IPS DF 6.9 (cell line): ENCODE results near the gene MYO1G.

ENCODE experiments used
- DNase-seq: peaks from one replicate; pipeline ENCODE4 v3.0.0-alpha.2; 2013; ENCODE audit warnings: low read depth, low spot score
- H3K27ac ChIP-seq: one replicate; pipeline ENCODE4 v1.5.1; 2013; ENCODE audit warnings: low read length, control low read depth
- H3K27me3 ChIP-seq: 2 replicates; pipeline ENCODE4 v1.6.1; 2013; ENCODE audit warnings: mild to moderate bottlenecking, low read length; ENCODE audit not compliant: control insufficient read depth, insufficient read depth
- H3K36me3 ChIP-seq: 2 replicates; pipeline ENCODE4 v1.6.1; 2013; ENCODE audit warnings: low read length; ENCODE audit not compliant: control insufficient read depth, insufficient read depth
- H3K4me1 ChIP-seq: 2 replicates; pipeline ENCODE4 v1.6.1; 2013; ENCODE audit warnings: low read length; ENCODE audit not compliant: control insufficient read depth, insufficient read depth
- H3K4me3 ChIP-seq: 2 replicates; pipeline ENCODE4 v1.5.1; 2013; ENCODE audit warnings: mild to moderate bottlenecking, low read length
- H3K9me3 ChIP-seq: 2 replicates; pipeline ENCODE4 v1.6.1; 2013; ENCODE audit warnings: low read length, inconsistent platforms; ENCODE audit not compliant: control insufficient read depth, insufficient read depth
- WGBS: extraction: QIAGEN DNeasy Blood & Tissue Kit; methylation state at CpG from one replicate; pipeline ENCODE4 v1.1.7; 2013; ENCODE audit warnings: mixed read lengths, missing lambda C conversion rate; ENCODE audit not compliant: insufficient read length, insufficient coverage; 5-methylcytosine and 5-hydroxymethylcytosine counted together

MYO1G gene

DNA sequence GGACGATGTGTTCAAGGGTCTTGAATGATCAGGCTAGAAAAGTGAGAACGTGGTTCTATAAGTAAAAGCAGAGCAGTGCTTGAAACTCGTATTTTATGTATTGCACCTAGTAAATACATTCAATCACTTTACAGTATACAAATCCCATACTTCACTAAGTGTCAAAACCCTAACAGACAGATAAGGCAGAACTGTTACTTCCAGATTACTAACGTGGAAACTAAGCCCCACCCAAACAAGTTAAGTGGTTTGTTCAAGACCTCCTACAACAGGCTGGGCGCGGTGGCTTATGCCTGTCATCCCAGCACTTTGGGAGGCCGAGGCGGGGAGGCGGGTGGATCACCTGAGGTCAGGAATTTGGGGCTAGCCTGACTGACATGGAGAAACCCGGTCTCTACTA is 9.2 kb upstream of the MYO1G start:
- H3K4me1 ChIP-seq, result 0 out of 2 replicates have a peak, but pooled peaks cover 2% of the 10 kb centered on the region
- no peak overlapping the region for H3K4me3 ChIP-seq
- no CpG with 5 or more reads among the region's 10 CpGs for WGBS
- H3K27ac ChIP-seq, result no peak overlapping the region
- peaks cover 24% of the 10 kb centered on the region for H3K36me3 ChIP-seq
- no peaks in the 10 kb centered on the region for H3K27me3 ChIP-seq
- DNase-seq, result no peak
- H3K9me3 ChIP-seq, result no peaks in the 10 kb centered on the region

DNA sequence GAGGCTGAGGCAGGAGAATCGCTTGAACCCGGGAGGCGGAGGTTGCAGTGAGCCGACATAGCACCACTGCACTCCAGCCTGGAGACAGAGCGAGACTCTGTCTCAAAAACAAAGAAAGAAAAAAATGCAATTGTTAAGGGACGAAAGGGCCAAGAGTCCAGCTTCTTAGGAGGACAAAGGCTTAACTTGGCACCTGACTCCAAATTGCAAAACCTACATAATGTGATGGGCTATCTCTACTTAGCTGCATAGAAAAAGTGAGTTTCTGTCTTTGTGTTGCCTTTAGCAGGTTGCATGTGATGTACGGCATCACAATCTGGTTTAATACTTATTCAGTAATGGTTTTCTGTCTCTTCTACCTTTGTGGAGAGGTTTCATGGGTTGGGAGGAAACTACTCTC is 8.6 kb upstream of the MYO1G start:
- H3K4me3 ChIP-seq, result no peak overlapping the region
- no peaks in the 10 kb centered on the region for H3K27me3 ChIP-seq
- H3K9me3 ChIP-seq, result no peaks in the 10 kb centered on the region
- WGBS, result no CpG with 5 or more reads among the region's 7 CpGs
- no peak for DNase-seq
- 0 out of 2 replicates have a peak, but pooled peaks cover 2% of the 10 kb centered on the region for H3K4me1 ChIP-seq
- peaks cover 28% of the 10 kb centered on the region for H3K36me3 ChIP-seq
- no peak overlapping the region for H3K27ac ChIP-seq

DNA sequence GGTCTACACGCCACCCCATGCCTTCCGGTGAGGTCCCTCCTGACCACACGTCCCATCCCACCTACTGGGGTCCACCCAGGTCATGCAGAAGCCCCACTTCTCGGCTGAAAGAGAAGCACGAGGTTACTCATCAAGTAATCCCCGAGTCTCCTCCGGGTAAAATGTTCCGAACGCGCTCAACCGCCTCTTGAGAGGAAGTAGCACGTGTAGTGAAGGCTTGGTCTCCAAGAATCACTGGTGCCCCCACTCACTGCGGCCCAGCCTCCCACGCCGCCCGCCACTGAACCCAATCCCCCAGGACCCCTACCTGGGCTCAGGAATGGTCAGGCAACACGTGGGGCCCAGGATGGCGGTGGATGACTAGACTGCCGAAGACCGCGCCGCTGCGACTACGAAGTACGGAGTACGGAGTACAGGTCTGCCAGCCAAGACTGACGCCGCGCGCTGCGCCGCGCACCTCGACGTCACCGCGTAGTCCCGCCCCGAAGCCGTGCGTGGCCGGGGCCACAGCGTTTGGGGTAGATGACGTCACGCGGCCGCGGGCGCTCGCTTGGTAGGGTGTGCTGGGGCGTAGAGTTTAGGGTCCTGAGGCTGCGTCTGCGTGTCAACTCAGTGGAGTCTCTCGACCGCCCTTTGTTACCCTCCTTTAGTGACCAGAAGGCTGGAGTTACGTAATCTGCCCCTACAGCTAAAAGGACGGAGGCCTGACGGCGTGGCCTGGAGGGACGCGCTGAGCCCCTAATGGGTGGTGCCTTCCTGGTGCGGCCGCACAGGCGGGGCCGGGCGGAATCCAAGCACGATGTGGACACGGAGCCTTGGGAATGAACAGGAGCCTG is 7.6 kb upstream of the MYO1G start:
- Histone ChIP-seq H3K27me3 (no peaks in the 10 kb centered on the region), H3K36me3 (peaks cover 29% of the 10 kb centered on the region), H3K4me1 (0 out of 2 replicates have a peak, but pooled peaks cover 2% of the 10 kb centered on the region), H3K9me3 (no peaks in the 10 kb centered on the region), H3K27ac (no peak overlapping the region), H3K4me3 (peak overlapping the region; percentile 86; the same call in 1 of the 2 replicates)
- DNase-seq, result peak; percentile 93
- no CpG with 5 or more reads among the region's 68 CpGs for WGBS

DNA sequence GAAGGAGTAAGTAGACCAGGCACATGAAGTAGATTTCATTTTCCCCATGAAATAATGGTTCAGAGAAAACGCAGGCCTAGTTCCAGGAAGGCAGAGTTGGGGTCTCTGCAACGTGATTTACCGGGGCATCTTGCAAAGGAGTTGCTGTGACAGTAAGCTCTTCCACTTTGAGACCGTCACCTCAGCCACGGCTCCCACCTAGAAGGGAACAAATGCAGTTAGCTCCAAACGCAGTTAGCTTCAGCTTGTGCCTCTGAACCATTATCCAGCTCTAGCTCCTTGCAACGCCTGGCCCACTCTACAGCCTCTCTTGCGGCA is 7.0 kb upstream of the MYO1G start:
- H3K9me3 ChIP-seq, result no peaks in the 10 kb centered on the region
- WGBS, result no CpG with 5 or more reads among the region's 8 CpGs

DNA sequence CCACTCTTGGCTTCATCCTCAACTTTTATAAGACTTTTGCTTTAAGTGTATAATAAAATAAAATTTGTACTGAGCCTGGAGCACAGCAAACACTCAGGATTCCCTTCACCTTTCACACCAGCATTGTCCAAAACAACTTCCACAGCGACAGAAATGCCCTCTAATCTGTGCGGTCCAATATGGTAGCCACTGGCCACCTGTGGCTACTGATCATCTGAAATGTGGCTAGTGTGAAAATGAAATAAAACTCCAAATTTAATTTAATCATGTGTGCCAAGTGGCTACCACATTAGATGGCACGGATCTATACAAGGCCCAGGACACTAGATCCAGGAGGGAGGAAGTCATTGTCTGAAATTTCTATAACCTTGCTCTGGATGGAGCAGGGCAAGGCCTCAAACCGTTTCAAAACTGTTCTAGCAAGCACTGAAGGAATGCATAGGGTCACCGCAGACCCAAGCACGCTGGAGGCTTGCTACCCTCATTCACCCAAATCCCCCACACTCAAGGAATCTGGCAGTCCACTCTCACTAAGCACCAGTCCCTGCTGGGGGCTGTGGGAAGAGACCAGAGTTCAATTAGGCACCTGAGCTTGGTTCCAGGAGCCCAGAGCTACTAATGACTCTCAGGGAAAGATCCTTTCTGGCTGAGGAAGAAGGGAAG is 6.3 kb upstream of the MYO1G start:
- peaks cover 29% of the 10 kb centered on the region for H3K36me3 ChIP-seq

More for the DNA sequence above, 7.0 kb upstream of the MYO1G start:
- DNase-seq, result no peak
- Histone ChIP-seq H3K4me1 (0 out of 2 replicates have a peak, but pooled peaks cover 2% of the 10 kb centered on the region), H3K4me3 (peak overlapping the region; percentile 86; the same call in 1 of the 2 replicates), H3K36me3 (peaks cover 29% of the 10 kb centered on the region), H3K27me3 (no peaks in the 10 kb centered on the region), H3K27ac (no peak overlapping the region)

DNA sequence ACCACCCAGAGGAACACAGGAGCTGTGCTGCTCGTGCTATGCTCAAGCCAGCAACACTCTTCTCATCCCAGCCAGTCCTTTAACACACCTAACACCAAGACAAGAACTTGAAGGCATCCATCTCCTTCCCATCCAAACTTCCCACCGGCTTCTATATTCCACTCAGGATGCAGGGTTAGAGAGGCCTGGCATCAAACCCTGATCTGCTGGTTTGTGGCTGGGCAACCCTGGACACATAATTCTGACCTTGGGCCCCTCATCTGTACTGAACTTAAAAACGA is 5.6 kb upstream of the MYO1G start:
- 0 out of 2 replicates have a peak, but pooled peaks cover 2% of the 10 kb centered on the region for H3K4me1 ChIP-seq
- no peak overlapping the region for H3K4me3 ChIP-seq
- H3K27ac ChIP-seq, result no peak overlapping the region

More for the DNA sequence above, 6.3 kb upstream of the MYO1G start:
- peak overlapping the region; percentile 29; the same call in 1 of the 2 replicates for H3K4me3 ChIP-seq
- no peaks in the 10 kb centered on the region for H3K9me3 ChIP-seq
- no CpG with 5 or more reads among the region's 6 CpGs for WGBS
- H3K27me3 ChIP-seq, result no peaks in the 10 kb centered on the region
- H3K27ac ChIP-seq, result no peak overlapping the region
- no peak for DNase-seq
- 0 out of 2 replicates have a peak, but pooled peaks cover 2% of the 10 kb centered on the region for H3K4me1 ChIP-seq

DNA sequence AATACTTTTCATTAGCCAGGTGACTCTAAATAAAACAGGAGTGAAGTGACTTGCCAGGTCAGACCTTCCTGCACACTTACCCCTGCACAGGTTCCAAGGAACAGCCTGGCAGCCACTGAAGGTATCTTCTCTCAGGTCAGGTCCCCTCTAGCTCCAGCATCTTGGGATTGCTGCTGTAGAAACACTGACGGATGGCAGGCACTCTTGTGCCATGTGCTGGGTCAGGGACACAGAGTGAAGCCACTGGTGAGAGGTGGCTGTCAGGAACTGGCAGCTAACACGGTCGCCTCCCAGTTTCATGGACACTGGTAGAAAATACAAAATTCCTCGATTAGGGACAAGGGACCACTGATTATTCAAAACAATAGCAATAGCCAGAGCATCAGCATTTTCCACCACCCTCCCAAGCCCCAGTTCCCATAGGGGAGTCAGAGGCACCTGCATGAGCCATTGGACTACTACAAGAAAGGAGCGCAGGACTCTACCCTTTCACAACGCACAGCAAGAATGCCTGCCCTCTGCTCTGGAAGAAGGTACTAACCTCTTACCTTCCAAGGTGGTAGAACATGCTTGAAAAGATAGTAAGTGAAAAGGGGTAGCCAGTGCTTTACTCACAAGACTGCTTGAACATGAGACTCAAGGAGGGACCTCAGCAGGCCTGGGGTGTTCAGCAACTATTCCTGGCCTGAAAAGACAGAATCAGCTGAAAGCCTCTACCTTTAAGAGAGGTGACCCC is 5.1 kb upstream of the MYO1G start:
- Histone ChIP-seq H3K4me1 (peaks cover 2% of the 10 kb centered on the region; the same call in 1 of the 2 replicates), H3K4me3 (no peak overlapping the region), H3K36me3 (peaks cover 29% of the 10 kb centered on the region), H3K9me3 (no peaks in the 10 kb centered on the region), H3K27me3 (no peaks in the 10 kb centered on the region), H3K27ac (no peak overlapping the region)
- DNase-seq, result no peak
- WGBS, result no CpG with 5 or more reads among the region's 6 CpGs

More for the DNA sequence above, 5.6 kb upstream of the MYO1G start:
- WGBS, result no CpG with 5 or more reads among the region's 3 CpGs
- Histone ChIP-seq H3K27me3 (no peaks in the 10 kb centered on the region), H3K9me3 (no peaks in the 10 kb centered on the region), H3K36me3 (peaks cover 29% of the 10 kb centered on the region)
- no peak for DNase-seq

DNA sequence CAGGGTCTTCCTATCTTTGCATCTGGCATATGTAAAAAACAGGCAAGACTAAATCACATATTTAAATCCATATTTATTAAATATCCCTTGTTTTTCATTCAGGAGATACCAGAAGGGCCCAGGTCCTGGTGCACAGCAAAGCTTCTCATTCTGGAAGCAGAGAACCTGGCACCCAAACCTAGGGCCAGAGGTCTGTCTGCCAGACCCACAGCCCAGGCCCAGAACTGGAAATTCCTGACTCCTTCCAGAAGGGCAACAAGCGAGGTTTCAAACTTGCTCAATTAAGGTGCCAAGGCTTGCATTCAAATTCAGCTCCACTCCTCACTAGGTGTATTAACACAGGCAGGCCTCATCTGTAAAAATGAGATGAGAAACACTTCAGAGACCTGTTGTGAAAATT is 4.2 kb upstream of the MYO1G start:
- Histone ChIP-seq H3K4me1 (peaks cover 2% of the 10 kb centered on the region; the same call in 1 of the 2 replicates), H3K27me3 (no peaks in the 10 kb centered on the region), H3K4me3 (no peak overlapping the region), H3K36me3 (peaks cover 29% of the 10 kb centered on the region), H3K27ac (no peak overlapping the region), H3K9me3 (no peaks in the 10 kb centered on the region)
- no peak for DNase-seq
- WGBS, result no CpG with 5 or more reads among the region's 1 CpG

DNA sequence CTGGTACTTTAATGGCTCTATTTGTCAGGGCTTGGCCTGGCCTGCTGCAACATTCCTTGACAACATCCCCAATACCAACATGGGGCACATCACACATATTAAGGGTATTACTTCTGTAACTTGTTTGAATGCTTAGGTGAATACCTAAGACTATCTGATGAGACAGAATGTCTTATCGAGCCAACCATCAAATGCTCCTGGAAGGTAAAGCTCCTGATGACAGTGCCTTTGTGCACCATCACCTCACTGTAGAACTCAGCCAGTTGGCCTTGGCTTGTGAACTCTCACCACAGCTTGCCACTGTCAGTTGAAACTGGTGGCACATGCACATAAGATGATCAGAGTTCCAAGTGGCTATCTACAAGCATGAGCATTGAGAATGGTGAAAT is 3.7 kb upstream of the MYO1G start:
- DNase-seq, result no peak
- no peak overlapping the region for H3K4me3 ChIP-seq
- no peaks in the 10 kb centered on the region for H3K9me3 ChIP-seq
- WGBS, result no CpG with 5 or more reads among the region's 1 CpG
- H3K27me3 ChIP-seq, result no peaks in the 10 kb centered on the region
- peaks cover 2% of the 10 kb centered on the region; the same call in 1 of the 2 replicates for H3K4me1 ChIP-seq
- H3K36me3 ChIP-seq, result peaks cover 29% of the 10 kb centered on the region
- no peak overlapping the region for H3K27ac ChIP-seq

DNA sequence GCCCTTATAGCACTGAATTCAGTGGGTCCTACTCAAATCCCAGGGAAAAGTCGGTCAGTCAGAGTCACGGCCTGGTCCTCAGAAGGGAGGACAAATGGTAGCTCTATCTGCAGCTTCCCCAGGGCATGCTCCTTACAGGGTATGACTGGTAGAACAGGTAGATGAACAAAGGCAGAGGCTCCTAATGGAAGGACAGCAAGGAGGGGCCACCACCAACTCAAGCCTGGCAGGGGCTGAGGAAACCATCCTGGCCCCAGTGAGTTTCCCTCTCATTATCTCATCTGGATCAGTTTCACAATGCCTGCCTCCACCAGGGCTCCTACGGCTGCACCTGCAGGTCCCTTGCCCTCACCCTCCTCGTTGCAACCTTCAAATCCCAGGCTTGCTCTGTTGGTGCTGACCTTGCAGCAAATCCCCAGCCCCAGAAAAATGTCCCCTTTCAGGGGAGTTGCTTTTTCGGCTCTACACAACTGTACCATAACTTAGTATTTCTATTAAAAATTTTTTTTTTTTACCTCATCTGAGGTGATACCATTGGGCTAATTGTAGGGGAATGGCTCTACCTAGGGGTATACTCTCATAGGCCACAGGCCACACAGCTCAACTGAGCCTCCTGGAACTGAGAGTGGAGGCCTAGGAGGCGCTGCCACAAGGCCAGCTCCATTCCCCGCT is 2.4 kb upstream of the MYO1G start:
- H3K4me3 ChIP-seq, result no peak overlapping the region
- DNase-seq, result no peak
- WGBS, result no CpG with 5 or more reads among the region's 7 CpGs
- H3K9me3 ChIP-seq, result no peaks in the 10 kb centered on the region
- peaks cover 2% of the 10 kb centered on the region; the same call in 1 of the 2 replicates for H3K4me1 ChIP-seq
- H3K36me3 ChIP-seq, result peaks cover 29% of the 10 kb centered on the region
- H3K27ac ChIP-seq, result no peak overlapping the region
- H3K27me3 ChIP-seq, result no peaks in the 10 kb centered on the region
